ENCODE measurements around the gene ADCY5. TPM values are rescaled to one million over a fixed set of nuclear protein-coding genes. Genes with fewer than 3 reads are reported as not detected.
"Not testable (repeated sequence)": the region's sequence is repeated elsewhere in the genome, so short reads cannot be mapped to it uniquely, and the experiment has no call there.

Gene ADCY5
- polyA plus RNA-seq, 2 of the 4 experiments (the other 2 are of a cell fraction) = 0.57 to 0.68 TPM

- TF ChIP-seq HDAC2 (IDR thresholded peaks at IDR 0.05) (no peak), TP53 (CRISPR knock-in tag; IDR thresholded peaks at IDR 0.05) (no peak), JUN (IDR thresholded peaks at IDR 0.05) (no peak), KDM1A (IDR thresholded peaks at IDR 0.05; ENCODE audit: low read depth) (no peak), HMGXB4 (CRISPR knock-in tag; IDR thresholded peaks at IDR 0.05; ENCODE audit: borderline replicate concordance) (no peak), HOXA7 (CRISPR knock-in tag; IDR thresholded peaks at IDR 0.05) (no peak), RFX5 (IDR thresholded peaks at IDR 0.05) (no peak), HES2 (IDR thresholded peaks at IDR 0.05) (no peak), POLR2AphosphoS2 (conservative IDR thresholded peaks at IDR 0.05; ENCODE audit: low read length) (no peak), FOXS1 (CRISPR knock-in tag; IDR thresholded peaks at IDR 0.05) (no peak), CHD4 (IDR thresholded peaks at IDR 0.05; ENCODE audit: borderline replicate concordance) (no peak), ZSCAN20 (CRISPR knock-in tag; IDR thresholded peaks at IDR 0.05) (no peak), USF2 (IDR thresholded peaks at IDR 0.05) (no peak), ZFP36 (IDR thresholded peaks at IDR 0.05; ENCODE audit: borderline replicate concordance, partially characterized antibody) (no peak), PBX3 (IDR thresholded peaks at IDR 0.05) (no peak), FOSB (CRISPR knock-in tag; IDR thresholded peaks at IDR 0.05) (no peak), GATA3 (IDR thresholded peaks at IDR 0.05; ENCODE audit: borderline replicate concordance) (no peak)
- Histone ChIP-seq H3K9me3 (no peaks in the 10 kb centered on the region), H3K4me2 (no peak overlapping the region), H3K4me1 (no peaks in the 10 kb centered on the region), H3K27ac (no peak overlapping the region), H3K4me3 (no peak overlapping the region)
- POLR2A ChIA-PET = no interaction called here
- WGBS (ENCODE audit: missing lambda C conversion rate) = 82% methylated on average over 4 of the region's 4 CpGs
- CTCF ChIA-PET = no interaction called here
- DNase-seq (ENCODE audit: low read depth in 1 of 2, low spot score in 1 of 2) = no peak
- FAIRE-seq = no peak
- no peak for ATAC-seq
Measured at GRCh38 chr3:123244128-123244527, 204.8 kb downstream of the ADCY5 start.

GRCh38 chr3:123239756-123240155 lies 209.1 kb downstream of the ADCY5 start:
- H3K4me3 ChIP-seq = no peak overlapping the region
- ChIA-PET POLR2A (no interaction called here), CTCF (no interaction called here)
- TF ChIP-seq JUNB (IDR thresholded peaks at IDR 0.05) (no peak), MYC (IDR thresholded peaks at IDR 0.05; ENCODE audit: borderline replicate concordance, low read length) (no peak), PBX3 (IDR thresholded peaks at IDR 0.05) (no peak), ATOH8 (CRISPR knock-in tag; IDR thresholded peaks at IDR 0.05; ENCODE audit: low read depth) (no peak), RFX5 (IDR thresholded peaks at IDR 0.05) (no peak), MAX (IDR thresholded peaks at IDR 0.05) (no peak), ZC3H11A (IDR thresholded peaks at IDR 0.05) (no peak), BHLHE40 (IDR thresholded peaks at IDR 0.05; ENCODE audit: low read depth, low read length) (no peak), HOXA7 (CRISPR knock-in tag; IDR thresholded peaks at IDR 0.05) (no peak), CBX2 (IDR thresholded peaks at IDR 0.05; ENCODE audit: borderline replicate concordance, low read depth) (no peak), ZSCAN20 (CRISPR knock-in tag; IDR thresholded peaks at IDR 0.05) (no peak), CHD2 (IDR thresholded peaks at IDR 0.05; ENCODE audit: low read length, partially characterized antibody) (no peak), SMC3 (IDR thresholded peaks at IDR 0.05) (no peak), PHF8 (IDR thresholded peaks at IDR 0.05; ENCODE audit: borderline replicate concordance, low read depth) (no peak), CEBPB (IDR thresholded peaks at IDR 0.05) (no peak), BCL3 (IDR thresholded peaks at IDR 0.05) (no peak), FOXS1 (CRISPR knock-in tag; IDR thresholded peaks at IDR 0.05) (no peak), NR3C1 (IDR thresholded peaks at IDR 0.05) (no peak), POLR2A (IDR thresholded peaks at IDR 0.05; ENCODE audit: low read length) (no peak)
- ATAC-seq (no peak), FAIRE-seq (no peak), DNase-seq (ENCODE audit: low read depth in 1 of 2, low spot score in 1 of 2) (no peak)
- 96% methylated on average over 1 of the region's 1 CpG for WGBS (ENCODE audit: missing lambda C conversion rate)
- H3K4me2 ChIP-seq = no peak overlapping the region
- no peak overlapping the region for H3K27ac ChIP-seq
- H3K9me3 ChIP-seq = no peaks in the 10 kb centered on the region
- no peaks in the 10 kb centered on the region for H3K4me1 ChIP-seq

GRCh38 chr3:123239186-123239585 lies 209.7 kb downstream of the ADCY5 start:
- H3K9me3 ChIP-seq; H3K27ac ChIP-seq; ATAC-seq; DNase-seq (ENCODE audit: low read depth in 1 of 2, low spot score in 1 of 2); H3K4me3 ChIP-seq; H3K4me1 ChIP-seq; FAIRE-seq; POLR2A ChIA-PET; H3K4me2 ChIP-seq; CTCF ChIA-PET: not testable (repeated sequence)
- WGBS (ENCODE audit: missing lambda C conversion rate) = 92% methylated on average over 2 of the region's 2 CpGs

All from A549 (cell line).